Sigmoid colon (tissue), 7 donors: ENCODE data around the gene NT5C3A. TPM values are rescaled to one million over a fixed set of nuclear protein-coding genes. Genes with fewer than 3 reads are reported as not detected.
A peak's percentile ranks its signal among the peaks of the same experiment; 100 is the strongest.

ENCODE experiments used
- DNase-seq: peaks from one replicate; pipeline ENCODE4 v3.0.0-alpha.2; 2019
- H3K27ac ChIP-seq, 4 donors: fragments of 200-600 bp; sonication (generic); one replicate each; pipeline ENCODE4 v1.5.1; 2016 to 2019; ENCODE audit warnings: mild to moderate bottlenecking in 1 of 4
- H3K27me3 ChIP-seq, 3 donors: fragments of 200-600 bp; sonication (generic); one replicate each; pipeline ENCODE4 v1.5.1; 2019; ENCODE audit warnings: mild to moderate bottlenecking in 1 of 3
- H3K36me3 ChIP-seq, 4 donors: fragments of 200-600 bp; sonication (generic); one replicate each; pipeline ENCODE4 v1.5.1; 2016 to 2019
- H3K4me1 ChIP-seq, 4 donors: fragments of 200-600 bp; sonication (generic); one replicate each; pipeline ENCODE4 v1.5.1; 2017 to 2019
- H3K4me3 ChIP-seq, 4 donors: fragments of 200-600 bp; sonication (generic); one replicate each; pipeline ENCODE4 v1.5.1; 2017 to 2019; ENCODE audit warnings: mild to moderate bottlenecking in 2 of 4, moderate library complexity in 1 of 4
- H3K9me3 ChIP-seq, 4 donors: fragments of 200-600 bp in 3 of 4; sonication (generic) in 3 of 4; one replicate each; pipeline versions ENCODE4 v1.5.1 to v1.6.1; 2013 to 2019
- EP300 ChIP-seq, 4 donors: sonication (generic); formaldehyde crosslinking; IDR thresholded peaks; one replicate each; pipeline ENCODE4 v1.6.1; 2017; ENCODE audit warnings: antibody characterized with exemption in 4 of 4
- POLR2A ChIP-seq, 2 donors: fragments of 450-650 bp; IDR thresholded peaks; one replicate each; pipeline ENCODE4 v1.6.1; 2016; ENCODE audit warnings: antibody characterized with exemption in 2 of 2, mild to moderate bottlenecking in 2 of 2, moderate library complexity in 2 of 2
- POLR2AphosphoS5 ChIP-seq, 4 donors: sonication (generic); formaldehyde crosslinking; IDR thresholded peaks; one replicate each; pipeline ENCODE4 v1.6.1; 2017; ENCODE audit warnings: antibody characterized with exemption in 4 of 4
- WGBS, 2 donors: extraction: QIAGEN DNeasy Blood & Tissue Kit; methylation state at CpG; one replicate each; pipeline ENCODE4 v1.1.7; 2013; 5-methylcytosine and 5-hydroxymethylcytosine counted together
- intact Hi-C: fragments of 100-400 bp; cut with DNase I; formaldehyde crosslinking; loops from one replicate; pipeline ENCODE4 v1.15.1; 2023
- polyA plus RNA-seq, 3 donors: library from polyadenylated mRNA; stranded (reverse); fragments of 200-250 nt; gene quantifications; one replicate each; pipeline ENCODE4 v1.2.3, GENCODE V29; 2013
- total RNA-seq, 4 donors: library from RNA; depleted of rRNA; stranded (reverse); fragments of >200 nt; gene quantifications; one replicate each; pipeline ENCODE4 v1.1.0, GENCODE V29; 2016
- TF ChIP-seq, protein P1 (sequence below), 4 experiments: fragments of 450-650 bp in 3 of 4; fragments of 200-600 bp in 1 of 4; IDR thresholded peaks; one replicate each; pipeline ENCODE4 v1.5.1; 2016 to 2019; ENCODE audit warnings: antibody characterized with exemption in 4 of 4, mild to moderate bottlenecking in 3 of 4, moderate library complexity in 2 of 4
- donor health status: healthy with polysubstance abuse.
- donor health status: Bipolar disorder and iron deficiency.
- donor health status: healthy.

NT5C3A gene
- total and polyA plus RNA-seq, 7 donors = 20.6 to 270 (median 29.6) TPM

DNA sequence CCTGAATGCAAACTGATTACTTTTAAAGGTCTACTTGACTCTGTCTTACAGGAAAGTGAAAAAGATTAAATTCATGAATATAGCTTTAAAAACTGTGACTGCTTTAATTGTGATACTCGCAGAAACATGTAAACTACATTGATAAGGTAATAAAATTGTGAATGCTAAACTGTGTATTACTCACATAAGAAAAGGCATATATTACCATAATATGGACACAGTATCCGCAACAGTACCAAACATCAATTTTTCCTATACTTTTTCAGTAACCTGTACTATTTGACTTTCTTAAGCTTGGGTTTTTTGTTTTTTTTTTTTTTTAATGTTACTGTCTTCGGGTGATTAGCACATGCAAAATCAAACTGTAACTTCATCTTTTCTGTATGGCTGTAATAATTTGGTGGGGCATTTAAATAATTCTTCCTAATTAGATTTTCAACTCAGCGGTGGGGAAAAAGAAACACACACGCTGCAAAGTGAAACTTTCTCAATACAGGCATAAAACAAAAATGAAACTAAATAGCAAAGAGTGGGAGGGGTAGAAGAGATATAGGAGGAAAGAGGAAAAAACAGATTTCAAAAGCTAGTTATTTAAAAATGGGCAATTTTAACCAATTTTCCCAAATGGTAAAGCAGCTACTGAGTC, 23.2 kb downstream of the NT5C3A start:
- H3K9me3 ChIP-seq = no peaks in the 10 kb centered on the region
- 2 to 14% methylated on average over 5 of the region's 5 CpGs for WGBS, 2 donors
- peak overlapping the region; percentile 20 to 51 (median 46) for H3K4me3 ChIP-seq
- intact Hi-C loops = no loop called here
- H3K36me3 ChIP-seq = no peaks in the 10 kb centered on the region
- peak overlapping the region; percentile 56 to 77 (median 71) for H3K27ac ChIP-seq
- no peak for TF ChIP-seq POLR2A (IDR thresholded peaks at IDR 0.05)
- DNase-seq = no peak
- H3K4me1 ChIP-seq = peaks cover 0 to 66% (median 43%) of the 10 kb centered on the region in 4 donors
- H3K27me3 ChIP-seq = no peaks in the 10 kb centered on the region

DNA sequence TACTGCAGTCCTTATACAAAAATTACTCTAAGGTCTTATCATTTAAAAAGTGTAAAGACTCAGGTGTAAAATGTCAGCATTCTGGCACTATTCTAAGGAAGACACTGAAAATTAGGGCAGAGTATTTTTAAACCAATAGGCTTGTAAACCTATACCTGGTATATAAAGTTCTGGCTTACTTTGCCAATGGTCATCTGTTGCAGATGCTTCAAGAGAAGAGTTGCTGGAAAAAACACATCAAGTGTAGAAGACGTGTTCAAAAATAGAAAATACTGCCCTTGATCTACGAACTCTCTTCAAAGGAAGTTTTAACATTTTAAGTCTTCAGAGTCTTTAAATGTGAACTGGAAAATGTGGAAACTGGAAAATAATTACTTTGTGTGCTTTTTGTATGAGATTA, 23.9 kb downstream of the NT5C3A start:
- TF ChIP-seq, protein P1, sequence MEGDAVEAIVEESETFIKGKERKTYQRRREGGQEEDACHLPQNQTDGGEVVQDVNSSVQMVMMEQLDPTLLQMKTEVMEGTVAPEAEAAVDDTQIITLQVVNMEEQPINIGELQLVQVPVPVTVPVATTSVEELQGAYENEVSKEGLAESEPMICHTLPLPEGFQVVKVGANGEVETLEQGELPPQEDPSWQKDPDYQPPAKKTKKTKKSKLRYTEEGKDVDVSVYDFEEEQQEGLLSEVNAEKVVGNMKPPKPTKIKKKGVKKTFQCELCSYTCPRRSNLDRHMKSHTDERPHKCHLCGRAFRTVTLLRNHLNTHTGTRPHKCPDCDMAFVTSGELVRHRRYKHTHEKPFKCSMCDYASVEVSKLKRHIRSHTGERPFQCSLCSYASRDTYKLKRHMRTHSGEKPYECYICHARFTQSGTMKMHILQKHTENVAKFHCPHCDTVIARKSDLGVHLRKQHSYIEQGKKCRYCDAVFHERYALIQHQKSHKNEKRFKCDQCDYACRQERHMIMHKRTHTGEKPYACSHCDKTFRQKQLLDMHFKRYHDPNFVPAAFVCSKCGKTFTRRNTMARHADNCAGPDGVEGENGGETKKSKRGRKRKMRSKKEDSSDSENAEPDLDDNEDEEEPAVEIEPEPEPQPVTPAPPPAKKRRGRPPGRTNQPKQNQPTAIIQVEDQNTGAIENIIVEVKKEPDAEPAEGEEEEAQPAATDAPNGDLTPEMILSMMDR (IDR thresholded peaks at IDR 0.05) = no peak
- TF ChIP-seq POLR2AphosphoS5 (IDR thresholded peaks at IDR 0.05) (no peak), EP300 (IDR thresholded peaks at IDR 0.05) (no peak), POLR2A (IDR thresholded peaks at IDR 0.05) (no peak)
- Histone ChIP-seq H3K27ac (peak overlapping the region; percentile 56 to 77 (median 71)), H3K27me3 (no peaks in the 10 kb centered on the region), H3K9me3 (no peaks in the 10 kb centered on the region), H3K36me3 (no peaks in the 10 kb centered on the region), H3K4me1 (peaks cover 0 to 62% (median 36%) of the 10 kb centered on the region in 4 donors), H3K4me3 (peak overlapping the region in 3 of 4 donors; percentile 44 to 51 (median 49))
- intact Hi-C loops = no loop called here
- 13 to 35% methylated on average over 2 of the region's 2 CpGs for WGBS, 2 donors
- DNase-seq = no peak

DNA sequence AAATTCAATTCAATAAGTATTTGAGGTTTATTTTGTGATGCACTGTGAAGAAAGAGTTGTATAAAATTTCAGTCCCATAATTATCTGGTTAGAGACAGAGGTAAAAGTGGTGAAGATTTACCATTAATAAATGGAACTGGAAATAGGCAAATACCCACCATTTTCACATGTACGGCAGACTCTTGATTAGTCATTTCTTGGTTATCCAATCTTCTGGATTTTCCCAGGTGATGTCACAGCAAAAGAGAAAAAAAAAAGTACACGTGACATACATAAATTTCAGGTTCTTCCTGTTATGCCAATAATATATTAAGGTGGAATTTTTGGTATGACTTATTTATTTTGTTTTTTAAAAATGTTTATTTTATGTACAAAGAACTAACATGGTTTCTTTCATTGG, 26.8 kb downstream of the NT5C3A start:
- 84 to 91% methylated on average over 2 of the region's 2 CpGs for WGBS, 2 donors
- no peak for DNase-seq
- Histone ChIP-seq H3K4me3 (no peak overlapping the region), H3K4me1 (peaks cover 0 to 41% (median 24%) of the 10 kb centered on the region in 4 donors), H3K36me3 (no peaks in the 10 kb centered on the region), H3K27ac (no peak overlapping the region), H3K9me3 (no peaks in the 10 kb centered on the region), H3K27me3 (no peaks in the 10 kb centered on the region)
- TF ChIP-seq POLR2A (IDR thresholded peaks at IDR 0.05) = no peak
- TF ChIP-seq POLR2AphosphoS5 (IDR thresholded peaks at IDR 0.05) = no peak
- TF ChIP-seq EP300 (IDR thresholded peaks at IDR 0.05) = no peak
- TF ChIP-seq, protein P1 (IDR thresholded peaks at IDR 0.05) = no peak
- intact Hi-C loops = no loop called here

DNA sequence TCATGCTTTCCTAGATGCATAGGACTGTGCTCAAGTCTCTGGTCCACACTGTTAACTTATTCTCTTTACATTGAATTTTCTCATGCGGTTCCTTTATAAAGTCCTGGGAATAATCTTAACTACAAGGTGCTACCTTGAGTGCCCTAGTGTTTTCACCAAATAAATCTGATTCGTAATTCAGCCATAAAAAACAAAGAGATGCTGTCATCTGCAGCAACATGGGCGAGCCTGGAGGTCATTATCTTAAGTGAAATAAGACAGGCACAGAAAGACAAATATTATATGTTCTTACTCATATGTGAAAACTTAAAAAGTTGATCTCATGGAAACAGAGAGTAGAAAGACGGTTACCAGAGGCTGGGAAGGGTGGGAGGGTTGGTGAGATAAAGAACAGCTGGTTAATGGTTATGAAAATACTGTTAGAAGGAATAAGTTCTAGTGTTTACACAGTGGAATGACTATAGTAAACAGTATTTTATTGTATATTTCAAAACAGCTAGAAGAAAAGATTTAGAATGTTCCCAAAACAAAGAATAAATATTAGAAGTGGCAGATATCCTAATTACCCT, 38.3 kb downstream of the NT5C3A start:
- WGBS, 2 donors = 14 to 65% methylated on average over 4 of the region's 4 CpGs
- peaks cover 0 to 65% (median 2%) of the 10 kb centered on the region in 4 donors for H3K36me3 ChIP-seq

DNA sequence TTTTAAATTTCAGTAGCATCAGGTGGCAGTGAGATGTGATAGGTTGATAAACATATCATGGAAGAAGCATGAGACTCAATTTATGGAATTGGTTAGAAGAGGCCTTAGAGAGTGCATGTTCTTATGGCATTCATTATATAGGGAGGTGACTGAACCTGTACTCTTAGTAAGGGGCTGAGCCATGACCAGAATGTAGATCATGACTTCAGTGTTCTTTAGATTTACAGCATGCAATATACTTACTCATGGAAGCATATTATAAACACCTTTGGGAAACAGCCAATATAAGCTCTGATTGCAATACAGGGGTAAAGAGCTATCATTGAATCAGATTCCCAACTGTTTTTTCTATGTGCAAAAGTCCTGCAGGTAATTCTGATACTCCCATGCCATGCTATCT, 50.2 kb downstream of the NT5C3A start:
- no peak for TF ChIP-seq POLR2A (IDR thresholded peaks at IDR 0.05)
- no peak for TF ChIP-seq EP300 (IDR thresholded peaks at IDR 0.05)
- TF ChIP-seq, protein P1 (IDR thresholded peaks at IDR 0.05) = no peak
- no peak for TF ChIP-seq POLR2AphosphoS5 (IDR thresholded peaks at IDR 0.05)
- H3K36me3 ChIP-seq = peaks cover 0 to 50% (median 8%) of the 10 kb centered on the region in 4 donors

More for the DNA sequence above, 38.3 kb downstream of the NT5C3A start:
- H3K9me3 ChIP-seq = no peaks in the 10 kb centered on the region
- intact Hi-C loops = no loop called here
- no peak overlapping the region for H3K4me3 ChIP-seq
- DNase-seq = no peak
- TF ChIP-seq, protein P1 (IDR thresholded peaks at IDR 0.05) = no peak
- TF ChIP-seq POLR2AphosphoS5 (IDR thresholded peaks at IDR 0.05) = no peak
- TF ChIP-seq EP300 (IDR thresholded peaks at IDR 0.05) = no peak
- no peak for TF ChIP-seq POLR2A (IDR thresholded peaks at IDR 0.05)
- H3K27ac ChIP-seq = peak overlapping the region in 1 of 4 donors; percentile 14
- H3K27me3 ChIP-seq = no peaks in the 10 kb centered on the region
- H3K4me1 ChIP-seq = peaks cover 0 to 11% (median 3%) of the 10 kb centered on the region in 4 donors

More for the DNA sequence above, 50.2 kb downstream of the NT5C3A start:
- Histone ChIP-seq H3K4me1 (no peaks in the 10 kb centered on the region), H3K9me3 (no peaks in the 10 kb centered on the region), H3K27me3 (no peaks in the 10 kb centered on the region), H3K4me3 (no peak overlapping the region), H3K27ac (no peak overlapping the region)
- intact Hi-C loops = no loop called here
- DNase-seq = no peak
